D721Med (cell line): ENCODE measurements around the gene KLHDC9.

Experiments used
- DNase-seq: peaks from one replicate; pipeline ENCODE4 v3.0.0; 2011; ENCODE audit warnings: low spot score; ENCODE audit not compliant: insufficient read length
- FAIRE-seq: peaks from 2 replicates; lab custom pipeline; 2011; peaks lifted over from hg19 to GRCh38; lab: Jason Lieb, UNC
- CTCF ChIP-seq: IDR thresholded peaks from 2 replicates; pipeline ENCODE4 v1.5.1; 2012; ENCODE audit warnings: mild to moderate bottlenecking, control low read depth; ENCODE audit not compliant: insufficient read depth; ENCODE audit errors: missing control alignments

KLHDC9 gene

GRCh38 chr1:161145832-161146231 is 47.7 kb downstream of the KLHDC9 start:
- FAIRE-seq (no peak), DNase-seq (no peak)
- TF ChIP-seq CTCF = no peak
